SU-DHL-6 (cell line): Measurements from ENCODE around the gene CRISPLD2.

Experiments used
- CTCF ChIP-seq: fragments of 200-600 bp; sonication (generic); IDR thresholded peaks from one replicate; pipeline ENCODE4 v1.5.1; 2017; ENCODE audit warnings: antibody characterized with exemption, mild to moderate bottlenecking, low read length, moderate library complexity; ENCODE audit not compliant: insufficient read depth, poor library complexity, severe bottlenecking
- EZH2phosphoT487 ChIP-seq: fragments of 200-600 bp; sonication (generic), shearing (Covaris generic); conservative IDR thresholded peaks from 2 replicates; pipeline ENCODE4 v1.6.1; 2018; ENCODE audit warnings: mild to moderate bottlenecking, antibody characterized with exemption, low read length, moderate library complexity, mixed read lengths

GRCh38 chr16:84839054-84839453 lies 19.3 kb downstream of the CRISPLD2 start:
- TF ChIP-seq CTCF (no peak), EZH2phosphoT487 (no peak)
